HG03378 (cell line): ENCODE data around the gene SCART1.
"Not testable (repeated sequence)": the region's sequence is repeated elsewhere in the genome, so short reads cannot be mapped to it uniquely, and the experiment has no call there.

Source experiments
- ATAC-seq: cut with Tn5 transposase; IDR thresholded peaks from one replicate; pipeline ENCODE4 v1.9.1; 2021; ENCODE audit warnings: mild to moderate bottlenecking, moderate library complexity; ENCODE audit not compliant: unreplicated experiment

Gene SCART1

GRCh38 chr10:133511907-133512528 is 58.3 kb downstream of the SCART1 start:
- no peak for ATAC-seq

GRCh38 chr10:133515471-133515870 is 61.7 kb downstream of the SCART1 start:
- ATAC-seq: no peak

GRCh38 chr10:133516057-133516456 is 62.3 kb downstream of the SCART1 start:
- ATAC-seq: no peak

DNA sequence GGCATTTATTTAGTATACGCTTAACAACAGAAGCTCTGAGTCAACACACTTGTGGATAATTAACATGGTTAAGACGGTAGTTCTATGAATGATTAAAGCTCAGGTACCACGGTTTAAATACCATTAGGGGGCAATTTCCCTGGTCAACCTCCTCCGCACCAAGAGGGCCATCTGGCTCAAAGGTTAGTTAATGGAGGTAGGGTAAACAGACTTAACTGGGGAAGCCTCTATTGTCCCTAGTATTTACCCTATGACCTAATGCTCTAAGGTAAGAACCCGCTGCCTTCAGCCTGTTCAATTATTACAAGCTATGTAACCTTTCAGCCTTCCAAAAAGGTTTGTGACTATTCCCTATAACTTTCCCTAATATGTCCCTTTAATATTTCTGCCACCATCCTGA is 64.8 kb downstream of the SCART1 start:
- not testable (repeated sequence) for ATAC-seq
